GM15510 (cell line): ENCODE results near the gene CLMP.

Experiments used
- POLR2A ChIP-seq: IDR thresholded peaks from 3 replicates; pipeline ENCODE4 v1.6.1; 2011; ENCODE audit warnings: borderline replicate concordance; ENCODE audit not compliant: insufficient read length; ENCODE audit errors: extremely low read depth

The CLMP gene

GRCh38 chr11:123110397-123110796, 84.7 kb downstream of the CLMP start:
- TF ChIP-seq POLR2A: no peak

- no peak for TF ChIP-seq POLR2A
Observed at GRCh38 chr11:123107945-123108495, 87.0 kb downstream of the CLMP start.

- TF ChIP-seq POLR2A: no peak
Observed at GRCh38 chr11:123104697-123105096, 90.4 kb downstream of the CLMP start.

- no peak for TF ChIP-seq POLR2A
Observed at GRCh38 chr11:123103326-123103980, 91.6 kb downstream of the CLMP start.

GRCh38 chr11:123100379-123101085, 94.5 kb downstream of the CLMP start:
- TF ChIP-seq POLR2A: no peak

GRCh38 chr11:123098990-123099389, 96.1 kb downstream of the CLMP start:
- TF ChIP-seq POLR2A: no peak

GRCh38 chr11:123093739-123094138, 101.3 kb downstream of the CLMP start:
- TF ChIP-seq POLR2A: no peak

- no peak for TF ChIP-seq POLR2A
Observed at GRCh38 chr11:123091506-123091905, 103.5 kb downstream of the CLMP start.

GRCh38 chr11:123086305-123086704, 108.7 kb downstream of the CLMP start:
- TF ChIP-seq POLR2A: no peak

- no peak for TF ChIP-seq POLR2A
Observed at GRCh38 chr11:123085497-123085896, 109.6 kb downstream of the CLMP start.

- no peak for TF ChIP-seq POLR2A
Observed at GRCh38 chr11:123084454-123084853, 110.6 kb downstream of the CLMP start.

GRCh38 chr11:123083623-123084029, 111.4 kb downstream of the CLMP start:
- TF ChIP-seq POLR2A: no peak

GRCh38 chr11:123082977-123083376, 112.1 kb downstream of the CLMP start:
- TF ChIP-seq POLR2A: no peak

- no peak for TF ChIP-seq POLR2A
Observed at GRCh38 chr11:123080015-123080414, 115.0 kb downstream of the CLMP start.

- TF ChIP-seq POLR2A: no peak
Observed at GRCh38 chr11:123076484-123076883, 118.6 kb downstream of the CLMP start.
